22Rv1 (cell line): ENCODE results near the gene ATF6.

Experiments
- CTCF ChIP-seq: fragments of 450-650 bp; IDR thresholded peaks from 2 replicates; pipeline ENCODE4 v1.5.1; 2017; ENCODE audit warnings: mild to moderate bottlenecking
- ZFX ChIP-seq: fragments of 450-650 bp; IDR thresholded peaks from 2 replicates; pipeline ENCODE4 v1.6.1; 2017; ENCODE audit warnings: antibody characterized with exemption, borderline replicate concordance

- TF ChIP-seq CTCF = no peak
- TF ChIP-seq ZFX = no peak
Observed at GRCh38 chr1:161740921-161741320, 25.2 kb upstream of the ATF6 start.
